ENCODE results near the gene CKB. TPM values are rescaled to one million over a fixed set of nuclear protein-coding genes. Genes with fewer than 3 reads are reported as not detected.

CKB gene
- total RNA-seq, 4 donors from 2014 or later: 453 to 1,624 (median 922) TPM

GRCh38 chr14:103540821-103541708 is 18.4 kb upstream of the CKB start:
- ATAC-seq: no peak
- TF ChIP-seq EP300 (IDR thresholded peaks at IDR 0.05) (no peak), CTCF (IDR thresholded peaks at IDR 0.05) (no peak)
- Histone ChIP-seq H3K4me1 (peaks cover 31 to 100% (median 70%) of the 10 kb centered on the region in 3 donors), H3K27me3 (no peaks in the 10 kb centered on the region), H3K4me3 (no peak overlapping the region), H3K27ac (peak overlapping the region; percentile 62 to 96 (median 92)), H3K36me3 (peaks cover 0 to 1% of the 10 kb centered on the region in 2 donors), H3K9me3 (no peaks in the 10 kb centered on the region)
- WGBS, 2 donors (ENCODE audit: low coverage in 1 of 2): 13 to 17% methylated on average over 1 to 3 of the region's 17 CpGs

GRCh38 chr14:103539056-103539825 is 16.6 kb upstream of the CKB start:
- no peak for ATAC-seq

GRCh38 chr14:103538291-103539055 is 15.8 kb upstream of the CKB start:
- Histone ChIP-seq H3K27ac (peak overlapping the region; percentile 49 to 96 (median 94)), H3K4me1 (peaks cover 24 to 100% (median 72%) of the 10 kb centered on the region in 3 donors), H3K9me3 (no peaks in the 10 kb centered on the region), H3K27me3 (no peaks in the 10 kb centered on the region), H3K4me3 (no peak overlapping the region), H3K36me3 (peaks cover 0 to 26% of the 10 kb centered on the region in 2 donors)
- 40% methylated on average over 1 of the region's 30 CpGs; no CpG with 5 or more reads in 1 of the 2 donors for WGBS, 2 donors (ENCODE audit: low coverage in 1 of 2)
- no peak for ATAC-seq
- TF ChIP-seq CTCF (IDR thresholded peaks at IDR 0.05) (peak in 1 of 4 experiments; percentile 3), EP300 (IDR thresholded peaks at IDR 0.05) (no peak), POLR2AphosphoS5 (IDR thresholded peaks at IDR 0.05) (no peak), POLR2A (IDR thresholded peaks at IDR 0.05) (no peak)

More at GRCh38 chr14:103539056-103539825, 16.6 kb upstream of the CKB start:
- H3K27ac ChIP-seq: peak overlapping the region; percentile 49 to 96 (median 94)
- H3K36me3 ChIP-seq: peaks cover 0 to 19% of the 10 kb centered on the region in 2 donors
- H3K9me3 ChIP-seq: no peaks in the 10 kb centered on the region
- H3K4me1 ChIP-seq: peaks cover 31 to 100% (median 74%) of the 10 kb centered on the region in 3 donors
- no peaks in the 10 kb centered on the region for H3K27me3 ChIP-seq
- TF ChIP-seq EP300 (IDR thresholded peaks at IDR 0.05) (no peak), CTCF (IDR thresholded peaks at IDR 0.05) (no peak), POLR2AphosphoS5 (IDR thresholded peaks at IDR 0.05) (no peak), POLR2A (IDR thresholded peaks at IDR 0.05) (no peak)
- WGBS, 2 donors (ENCODE audit: low coverage in 1 of 2): 66 to 80% methylated on average over 12 to 13 of the region's 28 CpGs
- H3K4me3 ChIP-seq: no peak overlapping the region

- no peaks in the 10 kb centered on the region for H3K27me3 ChIP-seq
- H3K36me3 ChIP-seq: peaks cover 0 to 36% of the 10 kb centered on the region in 2 donors
- TF ChIP-seq POLR2A (IDR thresholded peaks at IDR 0.05) (no peak), EP300 (IDR thresholded peaks at IDR 0.05) (no peak)
- H3K9me3 ChIP-seq: no peaks in the 10 kb centered on the region
- H3K27ac ChIP-seq: peak overlapping the region; percentile 12 to 96 (median 94)
- peaks cover 13 to 100% (median 72%) of the 10 kb centered on the region in 3 donors for H3K4me1 ChIP-seq
- no peak for ATAC-seq
- H3K4me3 ChIP-seq: no peak overlapping the region
- no CpG with 5 or more reads among the region's 18 CpGs for WGBS, 2 donors (ENCODE audit: low coverage in 1 of 2)
These were observed 14.8 kb upstream of the CKB start for GRCh38 chr14:103537175-103537990.
